SK-N-SH (cell line): ENCODE results near the gene LMO2. TPM values are rescaled to one million over a fixed set of nuclear protein-coding genes. Genes with fewer than 3 reads are reported as not detected.

Source experiments
- CTCF ChIA-PET: fragments of 300-600, 350-600 bp; formaldehyde crosslinking; extraction: SDS; loops from one replicate; lab custom pipeline; 2021; lab: Yijun Ruan, JAX
- POLR2A ChIA-PET: fragments of 350-600 bp; sonication (Branson Sonifier 250); formaldehyde crosslinking; extraction: SDS; loops from one replicate; lab custom pipeline; 2020; ENCODE audit warnings: antibody characterized with exemption, inconsistent platforms; lab: Yijun Ruan, JAX
- DNase-seq: peaks from one replicate; pipeline ENCODE4 v3.0.0; 2012
- H2AFZ ChIP-seq: fragments of 200-600 bp; sonication (generic); 2 replicates; pipeline ENCODE4 v1.8.1; 2016; ENCODE audit warnings: antibody characterized with exemption, mild to moderate bottlenecking, low read depth
- H3F3A ChIP-seq: fragments of 200-600 bp; sonication (generic); replicated peaks from 2 replicates; pipeline ENCODE3; 2016; ENCODE audit warnings: antibody characterized with exemption, mild to moderate bottlenecking; ENCODE audit not compliant: insufficient read depth
- H3K27ac ChIP-seq, 2 experiments: fragments of 200-500 bp in 1 of 2; fragments of 200-600 bp in 1 of 2; sonication (Bioruptor generic) in 1 of 2; sonication (generic), shearing (Covaris generic) in 1 of 2; 2 replicates each; pipeline versions ENCODE4 v1.5.1 to v1.6.1; 2014 to 2016; ENCODE audit warnings: low read depth in 2 of 2, inconsistent platforms in 1 of 2, low read length in 1 of 2, mild to moderate bottlenecking in 1 of 2, mixed read lengths in 1 of 2
- H3K27me3 ChIP-seq: fragments of 200-600 bp; sonication (generic), shearing (Covaris generic); 2 replicates; pipeline ENCODE4 v1.6.1; 2016; ENCODE audit warnings: mixed run types; ENCODE audit not compliant: insufficient read depth
- H3K36me3 ChIP-seq, 2 experiments: fragments of 200-500 bp in 1 of 2; fragments of 200-600 bp in 1 of 2; sonication (Bioruptor generic) in 1 of 2; sonication (generic) in 1 of 2; replicated peaks in 1 of 2; 2 replicates each; pipeline versions ENCODE3 to v1.5.1; 2014 to 2016; ENCODE audit warnings: low read length in 1 of 2, mild to moderate bottlenecking in 1 of 2; ENCODE audit not compliant: insufficient read depth in 2 of 2, control insufficient read depth in 1 of 2
- H3K4me1 ChIP-seq, 2 experiments: fragments of 200-500 bp in 1 of 2; fragments of 200-600 bp in 1 of 2; sonication (Bioruptor generic) in 1 of 2; sonication (generic), shearing (Covaris generic) in 1 of 2; 2 replicates each; pipeline versions ENCODE4 v1.5.1 to v1.6.1; 2014 to 2016; ENCODE audit warnings: low read depth in 1 of 2, low read length in 1 of 2, mixed run types in 1 of 2; ENCODE audit not compliant: insufficient read depth in 2 of 2, control insufficient read depth in 1 of 2
- H3K4me2 ChIP-seq: fragments of 200-600 bp; sonication (generic), shearing (Covaris generic); 2 replicates; pipeline ENCODE4 v1.6.1; 2017; ENCODE audit warnings: mixed run types
- H3K4me3 ChIP-seq, 2 experiments: fragments of 200-500 bp in 1 of 2; fragments of 200-600 bp in 1 of 2; sonication (Bioruptor generic) in 1 of 2; sonication (generic), shearing (Covaris generic) in 1 of 2; 2 replicates each; pipeline versions ENCODE4 v1.5.1 to v1.8.1; 2014 to 2016; ENCODE audit warnings: low read depth in 2 of 2, inconsistent platforms in 1 of 2, low read length in 1 of 2, mild to moderate bottlenecking in 1 of 2, mixed read lengths in 1 of 2, moderate library complexity in 1 of 2
- H3K79me2 ChIP-seq: fragments of 200-600 bp; sonication (generic); 2 replicates; pipeline ENCODE4 v1.8.1; 2017; ENCODE audit warnings: mild to moderate bottlenecking; ENCODE audit not compliant: insufficient read depth
- H3K9ac ChIP-seq: fragments of 200-600 bp; sonication (generic); 2 replicates; pipeline ENCODE4 v1.6.1; 2017; ENCODE audit warnings: mixed run types
- H3K9me2 ChIP-seq: fragments of 200-600 bp; sonication (generic); 2 replicates; pipeline ENCODE4 v1.6.1; 2017; ENCODE audit warnings: mixed run types
- H3K9me3 ChIP-seq: fragments of 200-600 bp; sonication (generic); 2 replicates; pipeline ENCODE4 v1.6.1; 2017; ENCODE audit warnings: mixed run types, mild to moderate bottlenecking, moderate library complexity
- H4K20me1 ChIP-seq: fragments of 200-600 bp; sonication (generic); 2 replicates; pipeline ENCODE4 v1.6.1; 2017; ENCODE audit warnings: mild to moderate bottlenecking, mixed run types; ENCODE audit not compliant: insufficient read depth
- CHD2 ChIP-seq: fragments of 150-350 bp; IDR thresholded peaks from 2 replicates; pipeline ENCODE4 v1.6.1; 2018; ENCODE audit warnings: low read length; ENCODE audit not compliant: partially characterized antibody
- CTCF ChIP-seq: fragments of 200-600 bp; sonication (generic); IDR thresholded peaks from 2 replicates; pipeline ENCODE4 v1.6.1; 2017; ENCODE audit warnings: antibody characterized with exemption, mild to moderate bottlenecking, moderate library complexity
- EP300 ChIP-seq, 2 experiments: IDR thresholded peaks; 2 replicates each; pipeline versions ENCODE4 v1.4.0 to v1.6.1; 2012; ENCODE audit warnings: borderline replicate concordance in 1 of 2, low read depth in 1 of 2, low read length in 1 of 2
- EZH2phosphoT487 ChIP-seq: fragments of 200-600 bp; sonication (generic); IDR thresholded peaks from 2 replicates; pipeline ENCODE4 v1.6.1; 2017; ENCODE audit warnings: low read depth, mixed run types, mild to moderate bottlenecking, antibody characterized with exemption, moderate library complexity, borderline replicate concordance
- FOXJ3 ChIP-seq: sonication (generic); formaldehyde crosslinking; IDR thresholded peaks from 2 replicates; pipeline ENCODE4 v1.5.1; 2020; ENCODE audit warnings: mild to moderate bottlenecking, missing genetic modification reagents
- GATA2 ChIP-seq: sonication (generic); formaldehyde crosslinking; IDR thresholded peaks from 2 replicates; pipeline ENCODE4 v1.5.0; 2020; ENCODE audit warnings: mild to moderate bottlenecking, missing genetic modification reagents
- MAX ChIP-seq: IDR thresholded peaks from 2 replicates; pipeline ENCODE4 v1.4.0; 2012; ENCODE audit warnings: low read depth
- MEF2A ChIP-seq: IDR thresholded peaks from 2 replicates; pipeline ENCODE4 v1.4.0; 2012; ENCODE audit warnings: low read depth, borderline replicate concordance
- MXI1 ChIP-seq: IDR thresholded peaks from 2 replicates; pipeline ENCODE4 v1.6.1; 2012; ENCODE audit warnings: mild to moderate bottlenecking, low read depth, low read length, improper control_type of control experiment
- NFIC ChIP-seq: IDR thresholded peaks from 2 replicates; pipeline ENCODE4 v1.4.0; 2012; ENCODE audit warnings: borderline replicate concordance
- NRF1 ChIP-seq: IDR thresholded peaks from 2 replicates; pipeline ENCODE4 v1.6.1; 2012; ENCODE audit warnings: low read depth, mild to moderate bottlenecking, low read length
- POLR2AphosphoS5 ChIP-seq: IDR thresholded peaks from 2 replicates; pipeline ENCODE4 v1.6.1; 2012; ENCODE audit warnings: low read depth, low read length
- TAF1 ChIP-seq: IDR thresholded peaks from 2 replicates; pipeline ENCODE4 v1.6.1; 2012; ENCODE audit warnings: low read depth, mild to moderate bottlenecking, low read length, moderate library complexity, borderline replicate concordance
- TEAD4 ChIP-seq: IDR thresholded peaks from 2 replicates; pipeline ENCODE4 v1.4.0; 2012; ENCODE audit warnings: mild to moderate bottlenecking, borderline replicate concordance; ENCODE audit not compliant: insufficient read depth
- USF1 ChIP-seq: IDR thresholded peaks from 2 replicates; pipeline ENCODE4 v1.4.0; 2012; ENCODE audit warnings: low read depth, borderline replicate concordance
- USF2 ChIP-seq: fragments of 150-350 bp; IDR thresholded peaks from 2 replicates; pipeline ENCODE4 v1.6.1; 2017; ENCODE audit warnings: antibody characterized with exemption, low read length, low read depth, borderline replicate concordance
- YY1 ChIP-seq: IDR thresholded peaks from 2 replicates; pipeline ENCODE4 v1.4.0; 2012; ENCODE audit warnings: low read depth, mild to moderate bottlenecking
- WGBS: methylation state at CpG from one replicate; pipeline ENCODE4 v1.1.6; 2017; ENCODE audit warnings: low lambda C conversion rate; 5-methylcytosine and 5-hydroxymethylcytosine counted together
- polyA plus RNA-seq, 3 experiments: library from polyadenylated mRNA; depleted of rRNA; stranded (reverse); fragments of >200 nt; gene quantifications; 2 replicates each; pipeline ENCODE4 v1.2.3, GENCODE V29; 2012
- TF ChIP-seq, protein P1 (sequence below): fragments of 150-350 bp; IDR thresholded peaks from 2 replicates; pipeline ENCODE4 v1.6.1; 2016; ENCODE audit warnings: mild to moderate bottlenecking, low read depth, low read length
- TF ChIP-seq, protein P2 (sequence below): IDR thresholded peaks from 2 replicates; pipeline ENCODE4 v1.4.0; 2012; ENCODE audit warnings: low read depth, borderline replicate concordance

LMO2 gene
- polyA plus RNA-seq, 1 of the 3 experiments (the other 2 are of a cell fraction), result 0.05 TPM

DNA sequence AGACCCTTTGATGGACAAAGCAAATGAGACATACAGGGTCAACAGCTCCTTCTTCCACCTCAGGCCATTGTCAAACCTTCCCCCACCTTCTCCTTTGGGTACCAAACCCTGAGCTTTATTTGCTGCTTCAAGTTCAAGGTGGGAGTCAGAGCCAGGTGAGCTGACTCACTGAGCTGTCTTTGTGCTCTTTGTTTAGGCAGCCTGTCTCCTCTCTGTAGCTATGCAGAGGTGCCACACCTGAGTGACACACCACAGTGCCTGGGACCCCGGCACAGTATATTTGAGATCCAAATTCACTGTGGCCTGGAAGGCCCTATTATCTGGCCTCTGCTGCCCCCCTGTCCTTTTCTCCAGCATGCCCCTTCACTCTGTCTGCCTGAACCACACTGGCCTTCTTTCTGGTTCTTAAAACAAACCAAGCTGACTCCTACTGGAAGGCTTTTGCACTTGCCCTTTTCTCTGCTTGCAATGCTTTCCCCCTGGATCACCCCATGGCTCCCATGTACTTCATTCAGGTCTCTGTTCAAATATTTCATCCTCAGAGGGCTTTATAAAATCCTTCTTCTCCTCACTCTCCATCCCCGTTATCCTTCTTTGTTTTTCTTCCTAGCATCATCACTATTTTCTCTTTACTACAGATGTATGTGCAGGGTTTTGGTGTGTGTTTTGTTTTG lies 16.1 kb downstream of the LMO2 start:
- Histone ChIP-seq H3K9me2 (no peaks in the 10 kb centered on the region), H3K9ac (no peak overlapping the region), H3K36me3 (no peaks in the 10 kb centered on the region), H2AFZ (no peak overlapping the region), H4K20me1 (no peaks in the 10 kb centered on the region), H3K9me3 (no peaks in the 10 kb centered on the region), H3K27ac (no peak overlapping the region), H3K4me2 (no peak overlapping the region), H3K27me3 (peaks cover 47% of the 10 kb centered on the region), H3K4me1 (peaks cover 0 to 1% of the 10 kb centered on the region in 2 experiments; a peak in 1 of 4 replicates), H3K79me2 (no peaks in the 10 kb centered on the region), H3K4me3 (no peak overlapping the region), H3F3A (no peaks in the 10 kb centered on the region)
- CTCF ChIA-PET, result interaction anchor here (1.2 to 1.8 kb wide), 5 partner anchors 18 to 119 kb away, joined by 3 to 12 read pairs (median 4); no protein-coding TSS in a partner anchor
- 58% methylated on average over 2 of the region's 2 CpGs for WGBS
- DNase-seq, result no peak
- POLR2A ChIA-PET, result no interaction called here
- TF ChIP-seq FOXJ3 (CRISPR knock-in tag), result no peak
- TF ChIP-seq USF2, result no peak
- TF ChIP-seq CHD2, result no peak
- TF ChIP-seq NRF1, result no peak
- TF ChIP-seq CTCF, result no peak
- TF ChIP-seq EZH2phosphoT487, result no peak
- no peak for TF ChIP-seq POLR2AphosphoS5
- TF ChIP-seq, protein P1, sequence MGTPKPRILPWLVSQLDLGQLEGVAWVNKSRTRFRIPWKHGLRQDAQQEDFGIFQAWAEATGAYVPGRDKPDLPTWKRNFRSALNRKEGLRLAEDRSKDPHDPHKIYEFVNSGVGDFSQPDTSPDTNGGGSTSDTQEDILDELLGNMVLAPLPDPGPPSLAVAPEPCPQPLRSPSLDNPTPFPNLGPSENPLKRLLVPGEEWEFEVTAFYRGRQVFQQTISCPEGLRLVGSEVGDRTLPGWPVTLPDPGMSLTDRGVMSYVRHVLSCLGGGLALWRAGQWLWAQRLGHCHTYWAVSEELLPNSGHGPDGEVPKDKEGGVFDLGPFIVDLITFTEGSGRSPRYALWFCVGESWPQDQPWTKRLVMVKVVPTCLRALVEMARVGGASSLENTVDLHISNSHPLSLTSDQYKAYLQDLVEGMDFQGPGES, result no peak
- no peak for TF ChIP-seq GATA2 (CRISPR knock-in tag)
- TF ChIP-seq MEF2A, result no peak
- TF ChIP-seq USF1, result no peak
- no peak for TF ChIP-seq YY1
- TF ChIP-seq TEAD4, result no peak
- TF ChIP-seq EP300 (IDR thresholded peaks at IDR 0.05; ENCODE audit: borderline replicate concordance in 1 of 2, low read depth in 1 of 2, low read length in 1 of 2), result no peak
- TF ChIP-seq TAF1, result no peak
- TF ChIP-seq MXI1, result no peak
- TF ChIP-seq, protein P2, sequence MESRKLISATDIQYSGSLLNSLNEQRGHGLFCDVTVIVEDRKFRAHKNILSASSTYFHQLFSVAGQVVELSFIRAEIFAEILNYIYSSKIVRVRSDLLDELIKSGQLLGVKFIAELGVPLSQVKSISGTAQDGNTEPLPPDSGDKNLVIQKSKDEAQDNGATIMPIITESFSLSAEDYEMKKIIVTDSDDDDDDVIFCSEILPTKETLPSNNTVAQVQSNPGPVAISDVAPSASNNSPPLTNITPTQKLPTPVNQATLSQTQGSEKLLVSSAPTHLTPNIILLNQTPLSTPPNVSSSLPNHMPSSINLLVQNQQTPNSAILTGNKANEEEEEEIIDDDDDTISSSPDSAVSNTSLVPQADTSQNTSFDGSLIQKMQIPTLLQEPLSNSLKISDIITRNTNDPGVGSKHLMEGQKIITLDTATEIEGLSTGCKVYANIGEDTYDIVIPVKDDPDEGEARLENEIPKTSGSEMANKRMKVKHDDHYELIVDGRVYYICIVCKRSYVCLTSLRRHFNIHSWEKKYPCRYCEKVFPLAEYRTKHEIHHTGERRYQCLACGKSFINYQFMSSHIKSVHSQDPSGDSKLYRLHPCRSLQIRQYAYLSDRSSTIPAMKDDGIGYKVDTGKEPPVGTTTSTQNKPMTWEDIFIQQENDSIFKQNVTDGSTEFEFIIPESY, result no peak
- no peak for TF ChIP-seq MAX
- TF ChIP-seq NFIC, result no peak
